ENCODE results near the gene PROCR. TPM values are rescaled to one million over a fixed set of nuclear protein-coding genes. Genes with fewer than 3 reads are reported as not detected.
"Not testable (repeated sequence)": the region's sequence is repeated elsewhere in the genome, so short reads cannot be mapped to it uniquely, and the experiment has no call there.

The PROCR gene
- total RNA-seq, 1 donor from 2014 or later = 104 TPM

- no peaks in the 10 kb centered on the region for H3K27me3 ChIP-seq
- H3K9me3 ChIP-seq = no peaks in the 10 kb centered on the region
- no peaks in the 10 kb centered on the region for H3K36me3 ChIP-seq
- H3K4me1 ChIP-seq = peaks cover 5% of the 10 kb centered on the region
- intact Hi-C loops (cut with DNase I) = no loop called here
- no peak for DNase-seq (ENCODE audit: extremely low spot score in 2 of 2)
- no peak overlapping the region for H3K27ac ChIP-seq
- no peak overlapping the region for H3K4me3 ChIP-seq
- no peak for TF ChIP-seq CTCF (IDR thresholded peaks at IDR 0.05)
- no peak for TF ChIP-seq POLR2A (IDR thresholded peaks at IDR 0.05)
- TF ChIP-seq POLR2AphosphoS5 (IDR thresholded peaks at IDR 0.05; ENCODE audit: insufficient read depth in 1 of 2, low read depth in 1 of 2) = no peak
These were observed 7.7 kb downstream of the PROCR start for GRCh38 chr20:35179292-35180212.

GRCh38 chr20:35180266-35180665 is 8.4 kb downstream of the PROCR start:
- Histone ChIP-seq H3K4me1 (no peaks in the 10 kb centered on the region), H3K27me3 (no peaks in the 10 kb centered on the region), H3K9me3 (no peaks in the 10 kb centered on the region), H3K27ac (no peak overlapping the region), H3K4me3 (no peak overlapping the region), H3K36me3 (no peaks in the 10 kb centered on the region)
- no peak for DNase-seq (ENCODE audit: extremely low spot score in 2 of 2)
- no peak for TF ChIP-seq POLR2A (IDR thresholded peaks at IDR 0.05)
- no peak for TF ChIP-seq POLR2AphosphoS5 (IDR thresholded peaks at IDR 0.05; ENCODE audit: insufficient read depth in 1 of 2, low read depth in 1 of 2)
- TF ChIP-seq CTCF (IDR thresholded peaks at IDR 0.05) = no peak
- intact Hi-C loops (cut with DNase I) = no loop called here

GRCh38 chr20:35181731-35182130 is 9.9 kb downstream of the PROCR start:
- no peaks in the 10 kb centered on the region for H3K9me3 ChIP-seq
- no peak overlapping the region for H3K4me3 ChIP-seq
- TF ChIP-seq POLR2AphosphoS5 (IDR thresholded peaks at IDR 0.05; ENCODE audit: insufficient read depth in 1 of 2, low read depth in 1 of 2) (no peak), POLR2A (IDR thresholded peaks at IDR 0.05) (no peak), CTCF (IDR thresholded peaks at IDR 0.05) (no peak)
- intact Hi-C loops (cut with DNase I) = no loop called here
- no peaks in the 10 kb centered on the region for H3K36me3 ChIP-seq
- H3K4me1 ChIP-seq = no peaks in the 10 kb centered on the region
- no peak for DNase-seq (ENCODE audit: extremely low spot score in 2 of 2)
- no peaks in the 10 kb centered on the region for H3K27me3 ChIP-seq
- H3K27ac ChIP-seq = no peak overlapping the region

- DNase-seq (ENCODE audit: extremely low spot score in 2 of 2); H3K4me3 ChIP-seq; H3K27me3 ChIP-seq; H3K9me3 ChIP-seq; H3K27ac ChIP-seq; intact Hi-C loops (cut with DNase I); H3K36me3 ChIP-seq; H3K4me1 ChIP-seq: not testable (repeated sequence)
These were observed 14.9 kb downstream of the PROCR start for GRCh38 chr20:35186691-35187289.

GRCh38 chr20:35187584-35188190 is 15.8 kb downstream of the PROCR start:
- H3K9me3 ChIP-seq = no peaks in the 10 kb centered on the region
- H3K36me3 ChIP-seq = no peaks in the 10 kb centered on the region
- TF ChIP-seq POLR2A (IDR thresholded peaks at IDR 0.05) (no peak), POLR2AphosphoS5 (IDR thresholded peaks at IDR 0.05; ENCODE audit: insufficient read depth in 1 of 2, low read depth in 1 of 2) (no peak)
- no peaks in the 10 kb centered on the region for H3K4me1 ChIP-seq
- no peaks in the 10 kb centered on the region for H3K27me3 ChIP-seq
- no peak for DNase-seq (ENCODE audit: extremely low spot score in 2 of 2)
- intact Hi-C loops (cut with DNase I) = no loop called here
- no peak overlapping the region for H3K27ac ChIP-seq
- H3K4me3 ChIP-seq = no peak overlapping the region

GRCh38 chr20:35189223-35189622 is 17.4 kb downstream of the PROCR start:
- H3K9me3 ChIP-seq; intact Hi-C loops (cut with DNase I); H3K4me1 ChIP-seq; DNase-seq (ENCODE audit: extremely low spot score in 2 of 2); H3K27ac ChIP-seq; H3K36me3 ChIP-seq; H3K4me3 ChIP-seq; H3K27me3 ChIP-seq: not testable (repeated sequence)
